Mesodermal cell (in vitro differentiated cells): ENCODE results near the gene GBP1. TPM values are rescaled to one million over a fixed set of nuclear protein-coding genes. Genes with fewer than 3 reads are reported as not detected.

Experiments
- H3K27ac ChIP-seq: 2 replicates; pipeline ENCODE4 v1.7.0; 2013; ENCODE audit warnings: mild to moderate bottlenecking, low read depth, low read length, moderate library complexity; ENCODE audit not compliant: severe bottlenecking
- H3K36me3 ChIP-seq: 2 replicates; pipeline ENCODE4 v1.7.1; 2013; ENCODE audit warnings: mild to moderate bottlenecking, low read length, moderate library complexity; ENCODE audit not compliant: control insufficient read depth, insufficient read depth
- H3K4me1 ChIP-seq: one replicate; pipeline ENCODE4 v1.7.1; 2013; ENCODE audit warnings: mild to moderate bottlenecking, low read length; ENCODE audit not compliant: insufficient read depth, control insufficient read depth, poor library complexity, severe bottlenecking
- H3K4me3 ChIP-seq: 2 replicates; pipeline ENCODE4 v1.7.0; 2013; ENCODE audit warnings: low read length, control low read depth, mild to moderate bottlenecking; ENCODE audit not compliant: insufficient read depth, poor library complexity, severe bottlenecking; ENCODE audit errors: extremely low read depth
- H3K9me3 ChIP-seq: 2 replicates; pipeline ENCODE4 v1.7.1; 2013; ENCODE audit warnings: mild to moderate bottlenecking, low read length, moderate library complexity; ENCODE audit not compliant: control insufficient read depth
- WGBS, 2 experiments: methylation state at CpG; one replicate each; pipeline ENCODE4 v1.1.5; 2013; ENCODE audit warnings: missing lambda C conversion rate in 2 of 2; ENCODE audit not compliant: insufficient coverage in 2 of 2; 5-methylcytosine and 5-hydroxymethylcytosine counted together
- polyA plus RNA-seq, 2 experiments: library from polyadenylated mRNA; stranded (reverse); fragments of 50-300 nt; gene quantifications; one replicate each; pipeline ENCODE4 v1.2.3, GENCODE V29; 2013

GBP1 gene, protein sequence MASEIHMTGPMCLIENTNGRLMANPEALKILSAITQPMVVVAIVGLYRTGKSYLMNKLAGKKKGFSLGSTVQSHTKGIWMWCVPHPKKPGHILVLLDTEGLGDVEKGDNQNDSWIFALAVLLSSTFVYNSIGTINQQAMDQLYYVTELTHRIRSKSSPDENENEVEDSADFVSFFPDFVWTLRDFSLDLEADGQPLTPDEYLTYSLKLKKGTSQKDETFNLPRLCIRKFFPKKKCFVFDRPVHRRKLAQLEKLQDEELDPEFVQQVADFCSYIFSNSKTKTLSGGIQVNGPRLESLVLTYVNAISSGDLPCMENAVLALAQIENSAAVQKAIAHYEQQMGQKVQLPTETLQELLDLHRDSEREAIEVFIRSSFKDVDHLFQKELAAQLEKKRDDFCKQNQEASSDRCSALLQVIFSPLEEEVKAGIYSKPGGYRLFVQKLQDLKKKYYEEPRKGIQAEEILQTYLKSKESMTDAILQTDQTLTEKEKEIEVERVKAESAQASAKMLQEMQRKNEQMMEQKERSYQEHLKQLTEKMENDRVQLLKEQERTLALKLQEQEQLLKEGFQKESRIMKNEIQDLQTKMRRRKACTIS
- 0.22 TPM for polyA plus RNA-seq (2013, experiment 1 of 2)
- polyA plus RNA-seq (2013, experiment 2 of 2): 0.15 TPM

DNA sequence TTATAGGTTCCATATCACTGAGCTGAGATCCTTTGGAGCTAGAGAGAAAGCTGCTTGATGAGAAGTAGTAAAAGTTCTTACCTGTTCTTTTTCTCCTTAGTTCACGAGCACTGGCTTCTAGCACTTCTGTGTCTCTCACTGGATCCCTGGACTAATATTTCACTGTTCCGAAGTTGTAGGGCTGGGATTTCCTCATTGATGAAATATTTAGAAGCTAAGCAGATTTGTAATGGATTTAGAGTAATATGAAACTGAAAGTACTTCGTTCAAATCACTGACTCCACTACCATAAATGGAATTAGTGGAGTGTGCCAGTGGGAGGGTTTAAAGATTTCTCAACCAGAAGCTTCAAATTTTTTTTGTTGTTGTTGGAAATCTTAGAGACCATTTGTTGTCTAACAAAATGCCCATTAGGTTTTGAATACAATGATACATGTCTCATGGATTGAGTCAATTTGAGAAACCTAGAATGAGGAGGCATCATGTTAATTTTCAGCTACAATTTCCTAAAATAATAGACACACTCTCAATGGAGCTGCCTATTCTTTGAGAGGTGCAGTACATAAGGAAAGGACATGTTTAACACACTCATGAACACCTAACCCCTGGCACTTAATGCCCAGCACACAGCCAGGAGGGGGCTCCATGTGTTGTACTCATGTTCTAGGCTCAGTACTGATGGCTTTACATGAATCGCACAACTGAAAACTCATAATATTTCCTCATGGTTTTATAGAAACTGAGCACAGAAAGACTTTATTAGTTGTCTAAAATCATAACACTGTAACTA lies at the start of gene GBP1:
TSS of gene GBP1 (minus strand) at position 130 of the 790 bp plus-strand sequence. CDS start 1,974 bp downstream, outside the sequence.
- H3K4me3 ChIP-seq: no peak within 1 kb of the TSS
- 83% methylated on average over 1 of the region's 4 CpGs; no CpG with 5 or more reads in 1 of the 2 experiments for WGBS, 2 experiments
- H3K27ac ChIP-seq: no peak within 1 kb of the TSS

DNA sequence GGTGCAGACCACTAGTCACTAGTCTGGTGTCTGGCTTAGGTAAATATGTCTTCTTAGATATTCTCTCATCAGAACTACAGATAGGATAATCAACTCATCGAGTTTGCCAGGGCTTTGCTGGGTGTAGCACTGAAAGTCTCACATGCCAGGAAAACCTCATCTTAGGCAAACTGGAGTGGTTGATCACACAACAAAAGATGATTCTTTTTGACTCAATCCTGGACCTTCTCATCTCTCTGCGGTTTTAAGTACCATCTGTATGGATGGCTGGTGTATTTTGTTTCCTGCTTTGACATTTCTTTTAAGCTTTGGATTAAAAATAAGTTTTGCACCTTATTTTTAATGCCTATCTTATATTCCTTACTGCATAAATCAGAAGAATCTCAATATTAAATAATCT lies 49.7 kb upstream of the GBP1 start:
- no peak overlapping the region for H3K4me3 ChIP-seq
- 80 to 100% methylated on average over 1 of the region's 2 CpGs for WGBS, 2 experiments

More for the DNA sequence above, at the start of gene GBP1:
- no peaks in the 10 kb centered on the region for H3K36me3 ChIP-seq
- no peaks in the 10 kb centered on the region for H3K4me1 ChIP-seq
- H3K9me3 ChIP-seq: no peaks in the 10 kb centered on the region

DNA sequence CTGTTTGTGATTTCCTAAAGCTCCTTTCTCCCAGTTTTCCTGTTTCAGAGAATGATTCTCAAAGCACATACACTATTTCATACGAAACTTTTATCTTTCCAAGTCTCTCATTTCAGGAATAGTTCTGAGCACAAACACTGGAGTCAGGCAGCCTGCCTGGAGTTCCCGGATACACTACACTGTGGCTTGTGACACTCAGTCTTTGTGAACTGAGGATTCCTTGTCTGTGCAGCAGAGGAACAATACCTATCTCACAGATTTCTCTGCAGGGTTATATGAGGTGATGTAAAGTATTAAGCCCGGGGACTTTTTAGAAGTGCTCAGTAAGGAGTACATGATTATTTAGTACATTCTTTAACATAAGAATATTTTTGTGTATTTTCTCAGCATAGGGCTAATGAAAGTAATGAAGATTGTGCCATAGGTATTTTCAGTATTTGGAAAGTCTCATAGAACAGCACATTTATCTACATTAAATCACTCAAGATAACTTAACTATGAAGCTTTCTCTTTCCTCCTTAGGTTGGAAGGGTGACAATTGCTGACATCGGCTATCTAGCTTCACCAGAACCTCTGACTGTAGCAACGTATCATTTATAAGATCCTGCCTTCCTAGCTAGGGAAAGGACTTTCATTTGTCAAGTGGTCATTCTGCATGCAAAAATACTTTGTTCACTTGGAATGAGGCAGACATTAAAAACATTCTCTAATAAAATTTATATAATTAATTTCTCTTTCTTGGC lies 48.0 kb upstream of the GBP1 start:
- H3K27ac ChIP-seq: no peak overlapping the region
- WGBS, 2 experiments: 94 to 100% methylated on average over 2 to 3 of the region's 5 CpGs
- no peak overlapping the region for H3K4me3 ChIP-seq
- H3K9me3 ChIP-seq: no peaks in the 10 kb centered on the region
- H3K4me1 ChIP-seq: no peaks in the 10 kb centered on the region
- H3K36me3 ChIP-seq: no peaks in the 10 kb centered on the region

More for the DNA sequence above, 49.7 kb upstream of the GBP1 start:
- Histone ChIP-seq H3K9me3 (no peaks in the 10 kb centered on the region), H3K4me1 (no peaks in the 10 kb centered on the region), H3K36me3 (no peaks in the 10 kb centered on the region), H3K27ac (no peak overlapping the region)

- H3K27ac ChIP-seq: no peak overlapping the region
- H3K4me3 ChIP-seq: no peak overlapping the region
- no peaks in the 10 kb centered on the region for H3K4me1 ChIP-seq
- no peaks in the 10 kb centered on the region for H3K9me3 ChIP-seq
- H3K36me3 ChIP-seq: no peaks in the 10 kb centered on the region
- WGBS, 2 experiments: 94 to 95% methylated on average over 14 to 16 of the region's 17 CpGs
Measured at GRCh38 chr1:89104687-89105086, 39.7 kb upstream of the GBP1 start.

DNA sequence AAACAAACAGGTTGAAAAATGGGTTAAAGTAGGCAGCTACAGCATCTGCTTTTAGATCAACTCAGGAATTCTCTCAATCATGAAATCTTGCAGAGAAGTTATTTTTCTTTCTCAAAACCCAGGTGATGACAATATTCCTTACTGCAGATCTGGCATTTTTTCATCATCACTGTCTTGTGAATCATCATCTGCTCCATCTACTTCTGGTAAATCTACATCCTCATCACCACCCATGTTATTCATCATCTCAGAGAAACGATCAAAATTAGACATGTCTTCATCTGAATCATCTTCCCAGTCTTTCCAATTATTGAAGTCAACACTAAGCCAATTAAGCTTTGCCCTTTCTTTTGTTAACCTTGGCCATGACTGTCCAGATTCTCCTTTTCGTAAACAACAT lies 39.1 kb upstream of the GBP1 start:
- WGBS, 2 experiments: 93 to 100% methylated on average over 1 to 2 of the region's 2 CpGs
- H3K4me1 ChIP-seq: no peaks in the 10 kb centered on the region
- H3K4me3 ChIP-seq: no peak overlapping the region
- H3K36me3 ChIP-seq: no peaks in the 10 kb centered on the region
- H3K9me3 ChIP-seq: no peaks in the 10 kb centered on the region
- H3K27ac ChIP-seq: no peak overlapping the region

DNA sequence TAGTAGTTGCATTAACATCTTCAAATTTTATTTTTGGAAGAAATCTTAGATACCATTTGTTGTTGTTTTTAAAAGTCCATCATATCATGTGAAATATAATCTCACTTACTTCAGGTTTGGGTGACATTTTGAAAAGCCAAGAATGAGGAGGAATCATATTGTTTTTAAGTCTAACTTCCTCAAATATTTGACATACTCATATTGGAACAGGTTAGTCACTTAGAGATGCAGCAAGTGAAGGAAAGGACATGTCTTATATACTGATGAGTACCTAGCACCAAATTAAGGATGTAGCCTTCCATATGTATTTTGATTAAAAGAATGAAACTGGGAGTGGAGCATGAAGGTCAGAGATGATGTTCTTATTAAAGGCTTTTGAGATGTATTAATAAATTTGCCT lies 37.0 kb upstream of the GBP1 start:
- H3K4me1 ChIP-seq: no peaks in the 10 kb centered on the region
- H3K36me3 ChIP-seq: no peaks in the 10 kb centered on the region
- H3K4me3 ChIP-seq: no peak overlapping the region
- peaks cover under 1% of the 10 kb centered on the region for H3K9me3 ChIP-seq
- H3K27ac ChIP-seq: no peak overlapping the region

- no peak overlapping the region for H3K4me3 ChIP-seq
- no peaks in the 10 kb centered on the region for H3K36me3 ChIP-seq
- WGBS, 2 experiments: 86 to 100% methylated on average over 1 to 3 of the region's 3 CpGs
- H3K4me1 ChIP-seq: no peaks in the 10 kb centered on the region
- peaks cover 12% of the 10 kb centered on the region for H3K9me3 ChIP-seq
- H3K27ac ChIP-seq: no peak overlapping the region
Measured at GRCh38 chr1:89100412-89100811, 35.4 kb upstream of the GBP1 start.

- Histone ChIP-seq H3K9me3 (peaks cover 12% of the 10 kb centered on the region), H3K4me3 (no peak overlapping the region), H3K36me3 (no peaks in the 10 kb centered on the region), H3K4me1 (no peaks in the 10 kb centered on the region), H3K27ac (no peak overlapping the region)
- 92 to 100% methylated on average over 1 to 3 of the region's 3 CpGs for WGBS, 2 experiments
Measured at GRCh38 chr1:89098857-89099256, 33.8 kb upstream of the GBP1 start.

DNA sequence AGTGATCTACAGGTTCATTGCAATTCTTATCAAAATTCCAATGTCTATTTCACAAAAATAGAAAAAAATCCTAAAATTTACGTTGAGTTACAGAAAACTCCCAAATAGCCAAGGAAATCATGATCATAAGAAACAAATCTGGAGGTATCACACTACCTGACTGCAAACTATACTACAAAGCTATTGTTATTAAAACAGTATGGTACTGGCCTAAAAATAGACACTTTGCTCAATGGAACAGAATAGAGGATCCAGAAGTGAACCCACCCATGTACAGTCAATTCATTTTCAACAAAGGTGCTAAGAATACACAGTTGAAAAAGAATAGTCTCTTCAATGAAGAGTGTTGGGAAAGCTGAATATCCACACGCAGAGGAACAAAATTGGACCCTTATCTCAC lies 30.7 kb upstream of the GBP1 start:
- Histone ChIP-seq H3K27ac (no peak overlapping the region), H3K4me1 (no peaks in the 10 kb centered on the region), H3K9me3 (peaks cover 12% of the 10 kb centered on the region), H3K4me3 (no peak overlapping the region), H3K36me3 (no peaks in the 10 kb centered on the region)
- WGBS, 2 experiments: no CpG with 5 or more reads among the region's 2 CpGs

DNA sequence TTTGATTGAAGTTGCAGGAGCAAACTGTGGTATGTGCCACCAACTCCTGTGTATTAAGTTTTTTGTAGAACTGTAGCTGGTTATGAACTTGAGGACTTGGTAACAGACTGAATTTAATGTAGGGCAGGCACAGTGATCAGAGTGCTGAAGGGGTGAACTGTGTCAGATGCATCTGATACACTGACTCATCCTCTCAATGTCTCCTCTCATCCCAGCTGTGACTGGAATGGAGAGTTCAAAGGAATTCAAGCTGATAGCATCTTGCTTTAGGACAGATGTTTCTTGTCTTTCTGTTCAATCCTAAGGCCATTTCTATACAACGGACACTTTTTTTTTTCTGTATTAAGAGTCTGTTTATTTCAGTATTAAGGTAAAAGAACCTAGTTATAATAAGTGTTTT lies 25.0 kb upstream of the GBP1 start:
- Histone ChIP-seq H3K36me3 (no peaks in the 10 kb centered on the region), H3K4me3 (no peak overlapping the region), H3K27ac (no peak overlapping the region), H3K9me3 (no peaks in the 10 kb centered on the region), H3K4me1 (no peaks in the 10 kb centered on the region)
- no CpG with 5 or more reads among the region's 1 CpG for WGBS, 2 experiments
